ENCODE data around the gene IL18R1. TPM values are rescaled to one million over a fixed set of nuclear protein-coding genes. Genes with fewer than 3 reads are reported as not detected.

IL18R1 gene
- total RNA-seq, 2 donors from 2014 or later: 56.5 to 68.0 TPM

GRCh38 chr2:102385522-102385921, 29.9 kb downstream of the IL18R1 start:
- Mint-ChIP-seq H3K4me1 (ENCODE audit: low read depth) (peaks cover 16% of the 10 kb centered on the region), H3K36me3 (ENCODE audit: insufficient read depth in 2 of 2) (peaks cover 27 to 53% of the 10 kb centered on the region in 2 donors), H3K9me3 (peaks cover 6 to 9% of the 10 kb centered on the region in 2 donors), H3K27me3 (ENCODE audit: low read depth) (no peaks in the 10 kb centered on the region), H3K27ac (no peak overlapping the region), H3K4me3 (no peak overlapping the region)
- DNase-seq: no peak
- ATAC-seq (replicated peaks in 1 of 2): no peak

GRCh38 chr2:102386004-102386403, 30.4 kb downstream of the IL18R1 start:
- ATAC-seq (replicated peaks in 1 of 2) (no peak), DNase-seq (no peak)
- H3K4me1 Mint-ChIP-seq (ENCODE audit: low read depth): peaks cover 17% of the 10 kb centered on the region
- no peak overlapping the region for H3K27ac Mint-ChIP-seq
- peaks cover 24 to 49% of the 10 kb centered on the region in 2 donors for H3K36me3 Mint-ChIP-seq (ENCODE audit: insufficient read depth in 2 of 2)
- no peak overlapping the region for H3K4me3 Mint-ChIP-seq
- H3K9me3 Mint-ChIP-seq: peaks cover 6 to 9% of the 10 kb centered on the region in 2 donors
- H3K27me3 Mint-ChIP-seq (ENCODE audit: low read depth): no peaks in the 10 kb centered on the region

GRCh38 chr2:102386867-102387541, 31.4 kb downstream of the IL18R1 start:
- ATAC-seq (replicated peaks in 1 of 2): no peak
- Mint-ChIP-seq H3K9me3 (peaks cover 6 to 9% of the 10 kb centered on the region in 2 donors), H3K4me3 (no peak overlapping the region), H3K36me3 (ENCODE audit: insufficient read depth in 2 of 2) (peaks cover 22 to 48% of the 10 kb centered on the region in 2 donors), H3K27me3 (ENCODE audit: low read depth) (no peaks in the 10 kb centered on the region), H3K27ac (no peak overlapping the region), H3K4me1 (ENCODE audit: low read depth) (peaks cover 27% of the 10 kb centered on the region)
- DNase-seq: no peak

- H3K27me3 Mint-ChIP-seq (ENCODE audit: low read depth): no peaks in the 10 kb centered on the region
- H3K9me3 Mint-ChIP-seq: peaks cover 6 to 9% of the 10 kb centered on the region in 2 donors
- peaks cover 30% of the 10 kb centered on the region for H3K4me1 Mint-ChIP-seq (ENCODE audit: low read depth)
- peaks cover 22 to 46% of the 10 kb centered on the region in 2 donors for H3K36me3 Mint-ChIP-seq (ENCODE audit: insufficient read depth in 2 of 2)
- ATAC-seq (replicated peaks in 1 of 2) (no peak), DNase-seq (no peak)
- H3K27ac Mint-ChIP-seq: peak overlapping the region; percentile 1
- no peak overlapping the region for H3K4me3 Mint-ChIP-seq
These were observed 32.4 kb downstream of the IL18R1 start for GRCh38 chr2:102387763-102388546.

GRCh38 chr2:102391565-102391964, 36.0 kb downstream of the IL18R1 start:
- H3K9me3 Mint-ChIP-seq: no peaks in the 10 kb centered on the region
- peak overlapping the region in 1 of 2 donors; percentile 50 for H3K4me3 Mint-ChIP-seq
- ATAC-seq (replicated peaks in 1 of 2) (peak; percentile 43 to 58), DNase-seq (peak in 1 of 2 donors; percentile 28)
- H3K27me3 Mint-ChIP-seq (ENCODE audit: low read depth): no peaks in the 10 kb centered on the region
- H3K27ac Mint-ChIP-seq: peak overlapping the region; percentile 2
- peaks cover 4 to 19% of the 10 kb centered on the region in 2 donors for H3K36me3 Mint-ChIP-seq (ENCODE audit: insufficient read depth in 2 of 2)
- peaks cover 30% of the 10 kb centered on the region for H3K4me1 Mint-ChIP-seq (ENCODE audit: low read depth)

GRCh38 chr2:102392096-102392495, 36.5 kb downstream of the IL18R1 start:
- H3K9me3 Mint-ChIP-seq: no peaks in the 10 kb centered on the region
- H3K4me3 Mint-ChIP-seq: no peak overlapping the region
- peaks cover 30% of the 10 kb centered on the region for H3K4me1 Mint-ChIP-seq (ENCODE audit: low read depth)
- ATAC-seq (replicated peaks in 1 of 2): no peak
- H3K27me3 Mint-ChIP-seq (ENCODE audit: low read depth): no peaks in the 10 kb centered on the region
- no peak overlapping the region for H3K27ac Mint-ChIP-seq
- peaks cover 4 to 18% of the 10 kb centered on the region in 2 donors for H3K36me3 Mint-ChIP-seq (ENCODE audit: insufficient read depth in 2 of 2)
- DNase-seq: no peak

- Mint-ChIP-seq H3K27ac (no peak overlapping the region), H3K4me1 (ENCODE audit: low read depth) (peaks cover 25% of the 10 kb centered on the region), H3K9me3 (no peaks in the 10 kb centered on the region), H3K36me3 (ENCODE audit: insufficient read depth in 2 of 2) (peaks cover 0 to 12% of the 10 kb centered on the region in 2 donors), H3K4me3 (no peak overlapping the region), H3K27me3 (ENCODE audit: low read depth) (no peaks in the 10 kb centered on the region)
- DNase-seq (no peak), ATAC-seq (replicated peaks in 1 of 2) (no peak)
These were observed 37.3 kb downstream of the IL18R1 start for GRCh38 chr2:102392942-102393341.

- H3K27me3 Mint-ChIP-seq (ENCODE audit: low read depth): no peaks in the 10 kb centered on the region
- no peaks in the 10 kb centered on the region for H3K9me3 Mint-ChIP-seq
- peaks cover 23% of the 10 kb centered on the region for H3K4me1 Mint-ChIP-seq (ENCODE audit: low read depth)
- no peak for ATAC-seq (replicated peaks in 1 of 2)
- H3K27ac Mint-ChIP-seq: no peak overlapping the region
- no peak for DNase-seq
- no peak overlapping the region for H3K4me3 Mint-ChIP-seq
- peaks cover 0 to 6% of the 10 kb centered on the region in 2 donors for H3K36me3 Mint-ChIP-seq (ENCODE audit: insufficient read depth in 2 of 2)
These were observed 40.4 kb downstream of the IL18R1 start for GRCh38 chr2:102396012-102396411.

GRCh38 chr2:102397209-102397608, 41.6 kb downstream of the IL18R1 start:
- ATAC-seq (replicated peaks in 1 of 2) (no peak), DNase-seq (no peak)
- Mint-ChIP-seq H3K36me3 (ENCODE audit: insufficient read depth in 2 of 2) (peaks cover 0 to 1% of the 10 kb centered on the region in 2 donors), H3K4me1 (ENCODE audit: low read depth) (peaks cover 23% of the 10 kb centered on the region), H3K27me3 (ENCODE audit: low read depth) (no peaks in the 10 kb centered on the region), H3K9me3 (no peaks in the 10 kb centered on the region), H3K27ac (no peak overlapping the region), H3K4me3 (no peak overlapping the region)

GRCh38 chr2:102399499-102400141, 44.0 kb downstream of the IL18R1 start:
- H3K27ac Mint-ChIP-seq: no peak overlapping the region
- no peak for DNase-seq
- peak in 1 of 2 donors; percentile 47 for ATAC-seq (replicated peaks in 1 of 2)
- no peaks in the 10 kb centered on the region for H3K36me3 Mint-ChIP-seq (ENCODE audit: insufficient read depth in 2 of 2)
- H3K27me3 Mint-ChIP-seq (ENCODE audit: low read depth): no peaks in the 10 kb centered on the region
- H3K9me3 Mint-ChIP-seq: no peaks in the 10 kb centered on the region
- no peak overlapping the region for H3K4me3 Mint-ChIP-seq
- H3K4me1 Mint-ChIP-seq (ENCODE audit: low read depth): peaks cover 22% of the 10 kb centered on the region

- Mint-ChIP-seq H3K9me3 (no peaks in the 10 kb centered on the region), H3K4me1 (ENCODE audit: low read depth) (peaks cover 22% of the 10 kb centered on the region), H3K4me3 (peak overlapping the region in 1 of 2 donors; percentile 66), H3K27ac (peak overlapping the region; percentile 77), H3K27me3 (ENCODE audit: low read depth) (no peaks in the 10 kb centered on the region), H3K36me3 (ENCODE audit: insufficient read depth in 2 of 2) (no peaks in the 10 kb centered on the region)
- ATAC-seq (replicated peaks in 1 of 2): peak in 1 of 2 donors; percentile 28
- DNase-seq: no peak
These were observed 45.9 kb downstream of the IL18R1 start for GRCh38 chr2:102401456-102401855.

- DNase-seq (no peak), ATAC-seq (replicated peaks in 1 of 2) (no peak)
- Mint-ChIP-seq H3K9me3 (no peaks in the 10 kb centered on the region), H3K4me3 (no peak overlapping the region), H3K4me1 (ENCODE audit: low read depth) (peaks cover 22% of the 10 kb centered on the region), H3K27ac (no peak overlapping the region), H3K27me3 (ENCODE audit: low read depth) (no peaks in the 10 kb centered on the region), H3K36me3 (ENCODE audit: insufficient read depth in 2 of 2) (no peaks in the 10 kb centered on the region)
These were observed 46.3 kb downstream of the IL18R1 start for GRCh38 chr2:102401865-102402264.

GRCh38 chr2:102410952-102411351, 55.4 kb downstream of the IL18R1 start:
- peaks cover 8 to 10% of the 10 kb centered on the region in 2 donors for H3K9me3 Mint-ChIP-seq
- DNase-seq: no peak
- H3K27ac Mint-ChIP-seq: no peak overlapping the region
- peaks cover 11% of the 10 kb centered on the region for H3K4me1 Mint-ChIP-seq (ENCODE audit: low read depth)
- no peaks in the 10 kb centered on the region for H3K27me3 Mint-ChIP-seq (ENCODE audit: low read depth)
- no peak for ATAC-seq (replicated peaks in 1 of 2)
- H3K36me3 Mint-ChIP-seq (ENCODE audit: insufficient read depth in 2 of 2): peaks cover 8 to 33% of the 10 kb centered on the region in 2 donors
- H3K4me3 Mint-ChIP-seq: no peak overlapping the region
